Brain microvascular endothelial cell (primary cell): ENCODE measurements around the gene ZNF180.

Experiments
- DNase-seq: peaks from one replicate; pipeline ENCODE4 v3.0.0-alpha.2; 2020
- H3K27ac ChIP-seq: fragments of 250-450 bp; sonication (Bioruptor Pico); 2 replicates; pipeline ENCODE4 v1.5.1; 2020; ENCODE audit warnings: mild to moderate bottlenecking, moderate library complexity
- H3K27me3 ChIP-seq: fragments of 250-450 bp; sonication (Bioruptor Pico); replicated peaks from 2 replicates; pipeline ENCODE4 v1.5.1; 2020; ENCODE audit warnings: mild to moderate bottlenecking
- H3K36me3 ChIP-seq: fragments of 250-450 bp; sonication (Bioruptor Pico); replicated peaks from 2 replicates; pipeline ENCODE4 v1.5.1; 2020; ENCODE audit warnings: mild to moderate bottlenecking
- H3K4me3 ChIP-seq: 2 replicates; pipeline ENCODE4 v1.5.1; 2011; ENCODE audit warnings: low read depth, mild to moderate bottlenecking, control low read depth, low read length, moderate library complexity
- in situ Hi-C: cut with HindIII; loops from 2 replicates; pipeline ENCODE4 v1.10.0; 2017; ENCODE audit warnings: low sequenced_read_pairs, low pct_ligation_motif_present
- TF ChIP-seq, protein P1 (sequence below): IDR thresholded peaks from 2 replicates; pipeline ENCODE4 v1.5.1; 2011; ENCODE audit warnings: low read depth, mild to moderate bottlenecking, moderate library complexity, low read length, control low read depth, inconsistent platforms; ENCODE audit errors: missing control alignments

Gene ZNF180

DNA sequence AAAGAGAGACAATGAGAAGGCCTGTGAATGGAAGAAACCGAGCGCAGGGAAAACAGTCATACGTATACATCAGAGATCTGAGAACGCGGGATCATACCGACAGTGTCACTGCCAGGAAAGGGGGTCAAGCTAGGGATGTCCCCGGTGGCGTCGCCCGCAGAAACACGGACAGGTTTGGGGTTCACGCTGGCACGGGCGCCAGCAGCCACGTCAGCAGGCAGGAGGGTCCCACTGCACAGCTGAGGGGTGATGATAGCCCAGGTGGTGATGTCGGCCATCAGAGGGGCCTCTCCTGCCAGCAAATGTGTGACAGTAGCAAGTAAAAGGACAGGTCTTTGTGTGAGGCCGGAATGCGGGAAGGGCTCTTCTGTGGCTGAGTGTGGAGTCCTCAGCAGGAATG, 48.6 kb downstream of the ZNF180 start:
- TF ChIP-seq, protein P1, sequence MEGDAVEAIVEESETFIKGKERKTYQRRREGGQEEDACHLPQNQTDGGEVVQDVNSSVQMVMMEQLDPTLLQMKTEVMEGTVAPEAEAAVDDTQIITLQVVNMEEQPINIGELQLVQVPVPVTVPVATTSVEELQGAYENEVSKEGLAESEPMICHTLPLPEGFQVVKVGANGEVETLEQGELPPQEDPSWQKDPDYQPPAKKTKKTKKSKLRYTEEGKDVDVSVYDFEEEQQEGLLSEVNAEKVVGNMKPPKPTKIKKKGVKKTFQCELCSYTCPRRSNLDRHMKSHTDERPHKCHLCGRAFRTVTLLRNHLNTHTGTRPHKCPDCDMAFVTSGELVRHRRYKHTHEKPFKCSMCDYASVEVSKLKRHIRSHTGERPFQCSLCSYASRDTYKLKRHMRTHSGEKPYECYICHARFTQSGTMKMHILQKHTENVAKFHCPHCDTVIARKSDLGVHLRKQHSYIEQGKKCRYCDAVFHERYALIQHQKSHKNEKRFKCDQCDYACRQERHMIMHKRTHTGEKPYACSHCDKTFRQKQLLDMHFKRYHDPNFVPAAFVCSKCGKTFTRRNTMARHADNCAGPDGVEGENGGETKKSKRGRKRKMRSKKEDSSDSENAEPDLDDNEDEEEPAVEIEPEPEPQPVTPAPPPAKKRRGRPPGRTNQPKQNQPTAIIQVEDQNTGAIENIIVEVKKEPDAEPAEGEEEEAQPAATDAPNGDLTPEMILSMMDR, result no peak
- no peaks in the 10 kb centered on the region for H3K36me3 ChIP-seq
- DNase-seq, result no peak
- in situ Hi-C loops, result no loop called here
- no peak overlapping the region for H3K27ac ChIP-seq
- no peak overlapping the region for H3K4me3 ChIP-seq
- no peaks in the 10 kb centered on the region for H3K27me3 ChIP-seq

- in situ Hi-C loops, result no loop called here
- TF ChIP-seq, protein P1, result no peak
- peak; percentile 94 for DNase-seq
- Histone ChIP-seq H3K27me3 (no peaks in the 10 kb centered on the region), H3K4me3 (peak within 1 kb of the TSS; percentile 75), H3K36me3 (peaks cover 17% of the 10 kb centered on the region), H3K27ac (peak within 1 kb of the TSS; percentile 72)
Measured at GRCh38 chr19:44447916-44448674, 52.2 kb downstream of the ZNF180 start, which contains the start of gene ZNF229. ZNF229 (minus strand) TSS chr19:44448472; CDS start chr19:44442847, 5,625 bp downstream.

DNA sequence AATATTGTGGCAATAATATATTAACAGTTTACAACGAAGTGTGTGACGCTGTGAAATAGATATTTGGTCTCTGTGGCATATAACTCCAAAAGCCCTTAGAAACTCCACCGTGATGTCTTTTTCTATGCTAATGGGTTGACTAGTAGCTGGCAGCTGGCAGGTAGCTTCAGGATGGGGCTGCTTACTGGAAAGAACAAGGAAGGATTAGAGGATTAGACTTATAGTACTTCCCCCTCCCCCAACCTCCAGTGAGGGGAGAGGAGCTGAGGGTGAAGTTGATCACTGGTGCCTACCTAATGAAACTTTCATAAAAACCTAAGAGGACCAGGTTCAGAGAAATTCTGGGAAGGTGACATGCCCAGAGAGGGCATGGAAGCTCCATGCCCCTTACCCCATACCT, 61.9 kb downstream of the ZNF180 start:
- TF ChIP-seq, protein P1, result no peak
- in situ Hi-C loops, result no loop called here

DNA sequence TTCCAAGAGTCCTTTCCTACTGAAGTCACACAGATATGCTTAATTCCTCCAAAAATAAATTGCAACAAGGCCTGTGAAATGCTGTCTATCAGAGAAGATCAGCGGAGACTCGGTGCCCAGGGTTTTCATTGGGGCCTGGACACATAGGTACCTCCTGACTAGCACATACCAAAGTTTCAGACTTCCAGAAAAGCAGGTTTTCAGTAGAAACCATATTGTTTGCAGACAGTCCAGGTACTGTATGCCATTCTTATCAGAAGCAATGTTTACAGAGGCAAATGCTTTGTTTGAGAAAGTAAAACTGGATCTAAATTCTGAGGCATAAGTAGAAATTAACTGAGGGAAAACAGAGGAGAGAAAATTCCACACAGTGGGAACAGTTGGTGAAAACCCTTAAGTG, 64.9 kb downstream of the ZNF180 start:
- no peak for DNase-seq
- H3K27ac ChIP-seq, result no peak overlapping the region
- no peak overlapping the region for H3K4me3 ChIP-seq
- peaks cover 29% of the 10 kb centered on the region for H3K36me3 ChIP-seq
- in situ Hi-C loops, result no loop called here
- TF ChIP-seq, protein P1, result no peak
- H3K27me3 ChIP-seq, result no peaks in the 10 kb centered on the region

More for the DNA sequence above, 61.9 kb downstream of the ZNF180 start:
- Histone ChIP-seq H3K27ac (no peak overlapping the region), H3K4me3 (no peak overlapping the region), H3K27me3 (no peaks in the 10 kb centered on the region), H3K36me3 (peaks cover 24% of the 10 kb centered on the region)
- no peak for DNase-seq

GRCh38 chr19:44430956-44431355, 69.4 kb downstream of the ZNF180 start:
- no peak for DNase-seq
- H3K4me3 ChIP-seq, result no peak overlapping the region
- TF ChIP-seq, protein P1, result no peak
- H3K27ac ChIP-seq, result no peak overlapping the region
- no peaks in the 10 kb centered on the region for H3K27me3 ChIP-seq
- in situ Hi-C loops, result no loop called here
- peaks cover 47% of the 10 kb centered on the region for H3K36me3 ChIP-seq
